Neural cell (in vitro differentiated cells): Measurements from ENCODE around the gene OR51Q1. TPM values are rescaled to one million over a fixed set of nuclear protein-coding genes. Genes with fewer than 3 reads are reported as not detected.

ENCODE experiments used
- H2AFZ ChIP-seq: fragments of 200-600, 300-800 bp; sonication (generic), shearing (Covaris generic); 2 replicates; pipeline ENCODE4 v1.6.0; 2014; ENCODE audit warnings: low read depth, mild to moderate bottlenecking, antibody characterized with exemption, low read length, moderate library complexity
- H3F3A ChIP-seq: fragments of 200-600 bp; shearing (Covaris generic); 2 replicates; pipeline ENCODE4 v1.6.1; 2016; ENCODE audit warnings: mild to moderate bottlenecking, moderate library complexity, mixed read lengths, antibody characterized with exemption, low read length; ENCODE audit not compliant: insufficient read depth, poor library complexity, severe bottlenecking
- H3K27ac ChIP-seq: fragments of 200-600, 300-800 bp; sonication (generic), shearing (Covaris generic); 2 replicates; pipeline ENCODE4 v1.5.1; 2014; ENCODE audit warnings: mild to moderate bottlenecking, low read length, moderate library complexity
- H3K27me3 ChIP-seq: fragments of 300-800, 200-600 bp; sonication (generic), shearing (Covaris generic); 2 replicates; pipeline ENCODE4 v1.6.0; 2014; ENCODE audit warnings: mild to moderate bottlenecking, low read depth, low read length, moderate library complexity; ENCODE audit not compliant: insufficient read depth
- H3K36me3 ChIP-seq: fragments of 300-800, 200-600 bp; sonication (generic), shearing (Covaris generic); 2 replicates; pipeline ENCODE4 v1.5.1; 2014; ENCODE audit warnings: mild to moderate bottlenecking, antibody characterized with exemption, low read length, moderate library complexity; ENCODE audit not compliant: insufficient read depth
- H3K4me2 ChIP-seq: fragments of 300-800, 200-600 bp; sonication (generic), shearing (Covaris generic); 2 replicates; pipeline ENCODE4 v1.6.0; 2014; ENCODE audit warnings: mild to moderate bottlenecking, low read length
- H3K4me3 ChIP-seq: fragments of 300-800, 200-600 bp; sonication (generic), shearing (Covaris generic); 2 replicates; pipeline ENCODE4 v1.5.1; 2014; ENCODE audit warnings: mild to moderate bottlenecking, low read length, moderate library complexity
- H3K79me2 ChIP-seq: fragments of 200-600 bp; shearing (Covaris generic); replicated peaks from 2 replicates; pipeline ENCODE4 v1.6.0; 2014; ENCODE audit warnings: mild to moderate bottlenecking, low read length, moderate library complexity; ENCODE audit not compliant: insufficient read depth
- H3K9ac ChIP-seq: fragments of 300-800, 200-600 bp; sonication (generic), shearing (Covaris generic); 2 replicates; pipeline ENCODE4 v1.6.1; 2016; ENCODE audit warnings: mild to moderate bottlenecking, low read length, mixed read lengths
- H3K9me2 ChIP-seq: fragments of 200-600 bp; shearing (Covaris generic); 2 replicates; pipeline ENCODE4 v1.6.1; 2016; ENCODE audit warnings: mild to moderate bottlenecking, low read length, mixed read lengths; ENCODE audit not compliant: insufficient read depth
- H3K9me3 ChIP-seq: fragments of 200-600, 300-800 bp; sonication (generic), shearing (Covaris generic); 2 replicates; pipeline ENCODE4 v1.6.1; 2016; ENCODE audit warnings: mild to moderate bottlenecking, mixed run types, low read length, moderate library complexity, mixed read lengths
- H4K20me1 ChIP-seq: fragments of 200-600 bp; shearing (Covaris generic); 2 replicates; pipeline ENCODE4 v1.6.1; 2016; ENCODE audit warnings: mild to moderate bottlenecking, mixed run types; ENCODE audit not compliant: insufficient read depth
- EP300 ChIP-seq: fragments of 450-650 bp; conservative IDR thresholded peaks from 2 replicates; pipeline ENCODE4 v1.6.1; 2014; ENCODE audit warnings: antibody characterized with exemption, mild to moderate bottlenecking, moderate library complexity; ENCODE audit not compliant: poor library complexity, severe bottlenecking
- EZH2 ChIP-seq: fragments of 200-600, 300-800 bp; shearing (Covaris generic), sonication (generic); IDR thresholded peaks from 2 replicates; pipeline ENCODE4 v1.6.1; 2014; ENCODE audit warnings: antibody characterized with exemption, low read length, borderline replicate concordance, mild to moderate bottlenecking; ENCODE audit not compliant: insufficient read depth, poor library complexity, severe bottlenecking
- MXI1 ChIP-seq: fragments of 450-650 bp; conservative IDR thresholded peaks from 2 replicates; pipeline ENCODE4 v1.6.1; 2014; ENCODE audit warnings: antibody characterized with exemption, mild to moderate bottlenecking; ENCODE audit not compliant: poor library complexity, severe bottlenecking
- POLR2AphosphoS5 ChIP-seq: IDR thresholded peaks from 2 replicates; pipeline ENCODE4 v1.6.1; 2012
- RAD21 ChIP-seq: fragments of 450-650 bp; conservative IDR thresholded peaks from 2 replicates; pipeline ENCODE4 v1.6.1; 2014; ENCODE audit warnings: antibody characterized with exemption, mild to moderate bottlenecking, moderate library complexity
- SMC3 ChIP-seq: fragments of 450-650 bp; conservative IDR thresholded peaks from 2 replicates; pipeline ENCODE4 v1.6.1; 2014; ENCODE audit warnings: antibody characterized with exemption, mild to moderate bottlenecking, moderate library complexity; ENCODE audit not compliant: poor library complexity
- TAF1 ChIP-seq: IDR thresholded peaks from 2 replicates; pipeline ENCODE4 v1.6.1; 2012; ENCODE audit warnings: low read depth
- polyA plus RNA-seq: library from polyadenylated mRNA; depleted of rRNA; stranded (reverse); fragments of >200 nt; gene quantifications from 2 replicates; pipeline ENCODE4 v1.2.3, GENCODE V29; 2014
- TF ChIP-seq, protein P1 (sequence below): fragments of 450-650 bp; IDR thresholded peaks from 2 replicates; pipeline ENCODE4 v1.5.1; 2014; ENCODE audit warnings: antibody characterized with exemption, mild to moderate bottlenecking, moderate library complexity; ENCODE audit not compliant: poor library complexity, severe bottlenecking
- TF ChIP-seq, protein P2 (sequence below): IDR thresholded peaks from 2 replicates; pipeline ENCODE4 v1.6.1; 2012; ENCODE audit warnings: borderline replicate concordance

OR51Q1 gene
- polyA plus RNA-seq, 1 donor from 2014 or later: not detected

DNA sequence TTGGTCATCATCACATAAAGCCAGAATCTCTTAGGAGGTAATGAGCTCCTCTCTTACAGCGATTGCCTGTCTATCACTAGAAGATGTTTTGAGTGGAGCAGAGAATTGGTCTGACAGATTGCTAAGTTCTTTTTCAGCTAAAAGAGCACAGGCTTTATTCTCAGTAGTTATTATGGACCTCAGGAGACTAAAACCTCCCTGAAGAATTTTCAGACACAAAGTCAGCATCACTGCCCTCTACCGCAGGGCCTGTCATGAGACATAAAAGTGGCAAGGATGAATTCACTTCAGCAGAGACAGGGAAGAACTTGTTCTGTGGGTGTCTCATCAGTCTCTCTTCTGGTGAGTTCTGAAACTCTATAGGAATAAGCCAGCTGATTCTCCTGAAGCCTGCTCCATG is 27.1 kb downstream of the OR51Q1 start, which contains the start of gene OR51I2:
TSS of gene OR51I2 (plus strand) at position 301 of the 400 bp plus-strand sequence. CDS start 4,166 bp downstream, outside the sequence.
- H3F3A ChIP-seq: no peaks in the 10 kb centered on the region
- no peaks in the 10 kb centered on the region for H3K27me3 ChIP-seq
- TF ChIP-seq RAD21: no peak
- TF ChIP-seq EZH2: no peak
- TF ChIP-seq EP300: peak; percentile 64
- no peak within 1 kb of the TSS for H2AFZ ChIP-seq
- H3K9ac ChIP-seq: no peak within 1 kb of the TSS
- no peaks in the 10 kb centered on the region for H3K9me2 ChIP-seq
- H3K27ac ChIP-seq: no peak within 1 kb of the TSS
- no peak within 1 kb of the TSS for H3K4me3 ChIP-seq
- H4K20me1 ChIP-seq: no peaks in the 10 kb centered on the region
- H3K4me2 ChIP-seq: no peak within 1 kb of the TSS
- no peaks in the 10 kb centered on the region for H3K36me3 ChIP-seq
- no peaks in the 10 kb centered on the region for H3K79me2 ChIP-seq
- no peaks in the 10 kb centered on the region for H3K9me3 ChIP-seq

DNA sequence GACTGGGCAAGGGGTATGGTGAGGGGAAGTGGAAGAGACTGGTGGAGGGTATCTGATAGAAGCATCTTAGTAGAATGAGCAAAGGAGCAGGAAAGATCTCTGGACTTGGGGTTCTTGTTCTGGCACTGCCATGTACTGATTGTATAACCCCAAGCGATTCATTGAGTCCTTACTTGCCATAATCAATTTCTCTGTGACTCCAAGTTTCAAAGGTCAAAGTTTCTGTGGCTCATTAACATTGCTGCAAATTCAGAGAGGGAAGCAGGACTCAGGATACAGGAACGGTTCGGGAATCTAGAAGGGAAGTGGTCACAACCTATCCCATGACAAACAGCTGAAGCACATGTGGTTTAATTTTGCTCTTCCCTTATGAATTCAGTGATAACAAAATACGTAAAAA is 27.5 kb downstream of the OR51Q1 start:
- TF ChIP-seq, protein P1, sequence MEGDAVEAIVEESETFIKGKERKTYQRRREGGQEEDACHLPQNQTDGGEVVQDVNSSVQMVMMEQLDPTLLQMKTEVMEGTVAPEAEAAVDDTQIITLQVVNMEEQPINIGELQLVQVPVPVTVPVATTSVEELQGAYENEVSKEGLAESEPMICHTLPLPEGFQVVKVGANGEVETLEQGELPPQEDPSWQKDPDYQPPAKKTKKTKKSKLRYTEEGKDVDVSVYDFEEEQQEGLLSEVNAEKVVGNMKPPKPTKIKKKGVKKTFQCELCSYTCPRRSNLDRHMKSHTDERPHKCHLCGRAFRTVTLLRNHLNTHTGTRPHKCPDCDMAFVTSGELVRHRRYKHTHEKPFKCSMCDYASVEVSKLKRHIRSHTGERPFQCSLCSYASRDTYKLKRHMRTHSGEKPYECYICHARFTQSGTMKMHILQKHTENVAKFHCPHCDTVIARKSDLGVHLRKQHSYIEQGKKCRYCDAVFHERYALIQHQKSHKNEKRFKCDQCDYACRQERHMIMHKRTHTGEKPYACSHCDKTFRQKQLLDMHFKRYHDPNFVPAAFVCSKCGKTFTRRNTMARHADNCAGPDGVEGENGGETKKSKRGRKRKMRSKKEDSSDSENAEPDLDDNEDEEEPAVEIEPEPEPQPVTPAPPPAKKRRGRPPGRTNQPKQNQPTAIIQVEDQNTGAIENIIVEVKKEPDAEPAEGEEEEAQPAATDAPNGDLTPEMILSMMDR: no peak
- TF ChIP-seq EZH2: no peak
- TF ChIP-seq EP300: no peak
- TF ChIP-seq, protein P2, sequence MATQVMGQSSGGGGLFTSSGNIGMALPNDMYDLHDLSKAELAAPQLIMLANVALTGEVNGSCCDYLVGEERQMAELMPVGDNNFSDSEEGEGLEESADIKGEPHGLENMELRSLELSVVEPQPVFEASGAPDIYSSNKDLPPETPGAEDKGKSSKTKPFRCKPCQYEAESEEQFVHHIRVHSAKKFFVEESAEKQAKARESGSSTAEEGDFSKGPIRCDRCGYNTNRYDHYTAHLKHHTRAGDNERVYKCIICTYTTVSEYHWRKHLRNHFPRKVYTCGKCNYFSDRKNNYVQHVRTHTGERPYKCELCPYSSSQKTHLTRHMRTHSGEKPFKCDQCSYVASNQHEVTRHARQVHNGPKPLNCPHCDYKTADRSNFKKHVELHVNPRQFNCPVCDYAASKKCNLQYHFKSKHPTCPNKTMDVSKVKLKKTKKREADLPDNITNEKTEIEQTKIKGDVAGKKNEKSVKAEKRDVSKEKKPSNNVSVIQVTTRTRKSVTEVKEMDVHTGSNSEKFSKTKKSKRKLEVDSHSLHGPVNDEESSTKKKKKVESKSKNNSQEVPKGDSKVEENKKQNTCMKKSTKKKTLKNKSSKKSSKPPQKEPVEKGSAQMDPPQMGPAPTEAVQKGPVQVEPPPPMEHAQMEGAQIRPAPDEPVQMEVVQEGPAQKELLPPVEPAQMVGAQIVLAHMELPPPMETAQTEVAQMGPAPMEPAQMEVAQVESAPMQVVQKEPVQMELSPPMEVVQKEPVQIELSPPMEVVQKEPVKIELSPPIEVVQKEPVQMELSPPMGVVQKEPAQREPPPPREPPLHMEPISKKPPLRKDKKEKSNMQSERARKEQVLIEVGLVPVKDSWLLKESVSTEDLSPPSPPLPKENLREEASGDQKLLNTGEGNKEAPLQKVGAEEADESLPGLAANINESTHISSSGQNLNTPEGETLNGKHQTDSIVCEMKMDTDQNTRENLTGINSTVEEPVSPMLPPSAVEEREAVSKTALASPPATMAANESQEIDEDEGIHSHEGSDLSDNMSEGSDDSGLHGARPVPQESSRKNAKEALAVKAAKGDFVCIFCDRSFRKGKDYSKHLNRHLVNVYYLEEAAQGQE: no peak
- TF ChIP-seq TAF1: no peak
- no peak for TF ChIP-seq POLR2AphosphoS5
- no peak for TF ChIP-seq RAD21
- TF ChIP-seq MXI1: no peak
- no peak for TF ChIP-seq SMC3
- H3F3A ChIP-seq: no peaks in the 10 kb centered on the region
- no peaks in the 10 kb centered on the region for H4K20me1 ChIP-seq
- H3K27ac ChIP-seq: no peak overlapping the region
- no peak overlapping the region for H3K4me2 ChIP-seq
- no peaks in the 10 kb centered on the region for H3K9me3 ChIP-seq
- no peaks in the 10 kb centered on the region for H3K27me3 ChIP-seq
- no peak overlapping the region for H3K4me3 ChIP-seq
- H3K9me2 ChIP-seq: no peaks in the 10 kb centered on the region
- no peak overlapping the region for H3K9ac ChIP-seq
- H3K79me2 ChIP-seq: no peaks in the 10 kb centered on the region
- H3K36me3 ChIP-seq: no peaks in the 10 kb centered on the region
- H2AFZ ChIP-seq: no peak overlapping the region
